ENCODE results near the gene CSF1.

DNA sequence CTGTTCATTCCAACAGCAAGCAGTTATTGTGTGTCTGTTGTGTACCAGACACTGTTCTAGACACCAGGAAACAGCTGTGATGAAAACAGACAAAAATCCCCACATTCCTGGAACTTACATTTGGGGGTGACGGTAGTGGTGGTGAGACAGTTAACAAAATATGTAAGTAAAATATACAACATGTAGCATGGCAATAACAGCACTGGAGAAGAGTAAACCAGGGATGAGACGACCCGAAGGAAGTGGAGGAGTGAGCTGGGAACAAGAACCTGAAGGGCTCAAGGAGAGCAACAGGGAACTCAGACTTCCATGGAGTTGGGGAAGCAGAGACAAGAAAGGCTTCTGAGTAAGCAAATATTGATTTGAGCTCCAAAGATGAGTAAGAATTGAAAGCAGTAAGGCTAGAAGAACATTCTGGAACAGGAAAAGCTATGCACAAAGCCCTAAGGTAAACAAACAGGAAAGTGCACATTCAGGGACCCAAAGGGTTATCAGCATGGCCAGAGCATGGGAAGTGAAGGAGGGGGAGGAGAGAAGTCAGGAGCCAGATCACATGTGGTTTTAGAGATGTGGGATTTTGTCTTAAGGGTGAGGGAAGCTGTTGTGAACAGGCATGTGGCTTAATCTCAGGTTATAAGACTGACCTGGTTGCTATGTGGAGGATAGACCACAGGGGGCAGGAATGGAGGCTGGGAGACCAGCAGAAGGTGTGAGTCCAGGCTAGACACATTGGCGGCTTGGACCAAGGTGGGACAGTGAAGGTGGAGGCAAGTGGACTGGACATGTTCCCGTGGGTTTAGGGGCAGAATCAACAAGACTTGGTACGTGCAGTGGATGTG lies 7.3 kb downstream of the CSF1 start:
- TF ChIP-seq, protein P1, sequence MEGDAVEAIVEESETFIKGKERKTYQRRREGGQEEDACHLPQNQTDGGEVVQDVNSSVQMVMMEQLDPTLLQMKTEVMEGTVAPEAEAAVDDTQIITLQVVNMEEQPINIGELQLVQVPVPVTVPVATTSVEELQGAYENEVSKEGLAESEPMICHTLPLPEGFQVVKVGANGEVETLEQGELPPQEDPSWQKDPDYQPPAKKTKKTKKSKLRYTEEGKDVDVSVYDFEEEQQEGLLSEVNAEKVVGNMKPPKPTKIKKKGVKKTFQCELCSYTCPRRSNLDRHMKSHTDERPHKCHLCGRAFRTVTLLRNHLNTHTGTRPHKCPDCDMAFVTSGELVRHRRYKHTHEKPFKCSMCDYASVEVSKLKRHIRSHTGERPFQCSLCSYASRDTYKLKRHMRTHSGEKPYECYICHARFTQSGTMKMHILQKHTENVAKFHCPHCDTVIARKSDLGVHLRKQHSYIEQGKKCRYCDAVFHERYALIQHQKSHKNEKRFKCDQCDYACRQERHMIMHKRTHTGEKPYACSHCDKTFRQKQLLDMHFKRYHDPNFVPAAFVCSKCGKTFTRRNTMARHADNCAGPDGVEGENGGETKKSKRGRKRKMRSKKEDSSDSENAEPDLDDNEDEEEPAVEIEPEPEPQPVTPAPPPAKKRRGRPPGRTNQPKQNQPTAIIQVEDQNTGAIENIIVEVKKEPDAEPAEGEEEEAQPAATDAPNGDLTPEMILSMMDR (IDR thresholded peaks at IDR 0.05 in 8 of 11, conservative IDR thresholded peaks at IDR 0.05 in 3 of 11): no peak
- TF ChIP-seq POLR2A (IDR thresholded peaks at IDR 0.05) (no peak), POLR2AphosphoS5 (IDR thresholded peaks at IDR 0.05) (no peak)
